GM12878 (cell line): ENCODE measurements around the gene NCBP1. TPM values are rescaled to one million over a fixed set of nuclear protein-coding genes. Genes with fewer than 3 reads are reported as not detected.

Experiments
- ATAC-seq: fragments of 200-7000 bp; cut with Tn5 transposase; 3 replicates; pipeline ENCODE4 v1.9.1; 2020; ENCODE audit warnings: mild to moderate bottlenecking, moderate library complexity
- BruUV-seq: library from RNA; stranded (reverse); fragments of 400-500 nt; replicated peaks from 2 replicates; lab custom pipeline; 2021; lab: Mats Ljungman, UMichigan
- CTCF ChIA-PET: fragments of 300-600 bp; sonication (Branson Sonifier 250); formaldehyde crosslinking; extraction: SDS; loops from one replicate; lab custom pipeline; 2021; ENCODE audit warnings: inconsistent platforms; lab: Yijun Ruan, JAX
- POLR2A ChIA-PET: fragments of 350-600 bp; formaldehyde crosslinking; extraction: SDS; loops from one replicate; lab custom pipeline; 2021; ENCODE audit warnings: inconsistent platforms; lab: Charles Lee
- RAD21 ChIA-PET: fragments of 300-600 bp; sonication (Branson Sonifier 250); formaldehyde crosslinking; loops from one replicate; lab custom pipeline; 2023; ENCODE audit warnings: antibody characterized with exemption; ENCODE audit not compliant: unreplicated experiment; lab: Charles Lee
- SMC1A ChIA-PET: fragments of 300-600 bp; sonication (Branson Sonifier 250); formaldehyde crosslinking; loops from one replicate; lab custom pipeline; 2023; ENCODE audit not compliant: unreplicated experiment, uncharacterized antibody; lab: Charles Lee
- DNase-seq: peaks from one replicate; pipeline ENCODE4 v3.0.0-alpha.2; 2011; ENCODE audit warnings: low read depth, low spot score
- FAIRE-seq: peaks from 3 replicates; lab custom pipeline; 2011; peaks lifted over from hg19 to GRCh38; lab: Jason Lieb, UNC
- H2AFZ ChIP-seq: 2 replicates; pipeline ENCODE4 v1.6.0; 2011; ENCODE audit warnings: low read depth, low read length, control low read depth; ENCODE audit not compliant: control insufficient read depth
- H3K27ac ChIP-seq: 2 replicates; pipeline ENCODE4 v1.5.1; 2011; ENCODE audit warnings: control low read depth; ENCODE audit not compliant: control insufficient read depth, insufficient read depth
- H3K27me3 ChIP-seq, 2 experiments: replicated peaks in 1 of 2; 2 replicates each; pipeline versions ENCODE4 v1.6.0 to v1.6.1; 2011; ENCODE audit warnings: low read length in 1 of 2; ENCODE audit not compliant: control insufficient read depth in 2 of 2, insufficient read depth in 2 of 2
- H3K36me3 ChIP-seq, 2 experiments: 2 replicates each; pipeline ENCODE4 v1.5.1; 2011; ENCODE audit warnings: low read length in 1 of 2; ENCODE audit not compliant: control insufficient read depth in 2 of 2, insufficient read depth in 2 of 2
- H3K4me1 ChIP-seq: 2 replicates; pipeline ENCODE4 v1.6.1; 2011; ENCODE audit warnings: mild to moderate bottlenecking, low read length, moderate library complexity, mixed read lengths; ENCODE audit not compliant: control insufficient read depth, insufficient read depth
- H3K4me2 ChIP-seq: 2 replicates; pipeline ENCODE4 v1.6.0; 2011; ENCODE audit warnings: control low read depth; ENCODE audit not compliant: control insufficient read depth, insufficient read depth
- H3K4me3 ChIP-seq: fragments of 200-600 bp; sonication (generic); 2 replicates; pipeline ENCODE4 v1.5.1; 2016
- H3K79me2 ChIP-seq: 2 replicates; pipeline ENCODE4 v1.6.0; 2011; ENCODE audit warnings: low read length; ENCODE audit not compliant: control insufficient read depth, insufficient read depth
- H3K9ac ChIP-seq: 2 replicates; pipeline ENCODE4 v1.8.0; 2011; ENCODE audit warnings: low read length, control low read depth, mixed read lengths; ENCODE audit not compliant: control insufficient read depth, insufficient read depth
- H3K9me3 ChIP-seq: replicated peaks from 3 replicates; pipeline ENCODE4 v1.5.1; 2011; ENCODE audit warnings: mild to moderate bottlenecking, low read length; ENCODE audit not compliant: control insufficient read depth, insufficient read depth
- H4K20me1 ChIP-seq: 2 replicates; pipeline ENCODE4 v1.6.0; 2011; ENCODE audit not compliant: control insufficient read depth, insufficient read depth
- FOXM1 ChIP-seq: IDR thresholded peaks from 2 replicates; pipeline ENCODE4 v1.6.1; 2012; ENCODE audit warnings: low read depth, mild to moderate bottlenecking, inconsistent platforms, low read length, moderate library complexity
- KDM1A ChIP-seq: fragments of 200-600 bp; sonication (generic); IDR thresholded peaks from 2 replicates; pipeline ENCODE4 v1.6.1; 2016; ENCODE audit warnings: borderline replicate concordance
- NFYA ChIP-seq: IDR thresholded peaks from 2 replicates; pipeline ENCODE4 v1.6.1; 2011; ENCODE audit warnings: low read depth, mild to moderate bottlenecking, low read length, improper control_type of control experiment, borderline replicate concordance
- STAT1 ChIP-seq: fragments of 450-650 bp; conservative IDR thresholded peaks from 2 replicates; pipeline ENCODE4 v1.6.1; 2014; ENCODE audit warnings: antibody characterized with exemption, mild to moderate bottlenecking
- WGBS: methylation state at CpG from one replicate; pipeline ENCODE4 v1.1.6; 2016; ENCODE audit warnings: low lambda C conversion rate; ENCODE audit not compliant: insufficient replicate concordance, insufficient coverage; ENCODE audit errors: missing lambda C conversion rate; 5-methylcytosine and 5-hydroxymethylcytosine counted together
- in situ Hi-C: fragments of 300-500 bp; cut with MboI; formaldehyde crosslinking; loops from 9 replicates; pipeline ENCODE4 v1.14.3; 2018; ENCODE audit warnings: mixed read lengths
- intact Hi-C: fragments of 100-400 bp; cut with micrococcal nuclease; formaldehyde crosslinking; loops from one replicate; pipeline ENCODE4 v1.14.2; 2022; ENCODE audit not compliant: unreplicated experiment
- polyA plus RNA-seq, 11 experiments: library from polyadenylated mRNA; depleted of rRNA in 4 of 11; unstranded in 6 of 11; stranded (reverse) in 5 of 11; fragments of >200 nt; fragmentation: Nextera tagmentation in 4 of 11; fragmentation: Illumina TruSeq in 1 of 11; extraction: Ambion mirVana in 4 of 11; extraction: Trizol in 1 of 11; gene quantifications; 1 replicate in 1 of 11; 2 replicates in 10 of 11; pipeline versions ENCODE4 v1.2.1 to v1.2.3, GENCODE V29; 2011 to 2016; ENCODE audit warnings: inconsistent platforms in 2 of 11, missing spikeins in 2 of 11, low read depth in 1 of 11
- total RNA-seq, 4 experiments: library from RNA; depleted of rRNA in 3 of 4; stranded (reverse); fragments of >200 nt in 3 of 4; fragmentation: Illumina TruSeq in 1 of 4; extraction: Trizol in 1 of 4; gene quantifications; 2 replicates each; pipeline versions ENCODE4 v1.2.1 to v1.2.3, GENCODE V29; 2013 to 2021
- TF ChIP-seq, protein P1 (sequence below): IDR thresholded peaks from 2 replicates; pipeline ENCODE4 v1.6.1; 2012; ENCODE audit warnings: improper control_type of control experiment, low read depth, low read length; ENCODE audit not compliant: insufficient replicate concordance
- TF ChIP-seq, protein P2 (sequence below): fragments of 450-650 bp; IDR thresholded peaks from 2 replicates; pipeline ENCODE4 v1.6.1; 2018; ENCODE audit warnings: mild to moderate bottlenecking, low read depth, moderate library complexity; ENCODE audit not compliant: partially characterized antibody

NCBP1 gene
- total and polyA plus RNA-seq, 10 of the 15 experiments (the other 5 are each of a cell fraction or from before 2014, with no cell fraction given), result 14.7 to 70.9 (median 36.0) TPM

DNA sequence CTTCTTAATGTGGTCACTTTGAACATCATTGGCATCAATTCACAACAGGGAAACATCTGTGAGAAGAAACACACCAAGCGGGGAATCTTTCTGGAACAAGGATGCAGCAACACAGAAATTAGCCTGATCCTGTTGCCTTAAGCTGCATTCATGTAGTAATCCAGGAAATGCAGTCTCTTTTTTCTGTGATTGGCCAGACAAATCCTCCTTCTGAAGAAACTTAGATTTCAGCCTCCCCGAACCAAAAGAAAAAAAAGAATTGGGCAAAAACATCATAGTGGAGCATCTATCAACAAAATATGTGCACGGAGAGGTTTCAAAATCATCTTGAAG, 70.7 kb downstream of the NCBP1 start (continued):
- TF ChIP-seq, protein P1, sequence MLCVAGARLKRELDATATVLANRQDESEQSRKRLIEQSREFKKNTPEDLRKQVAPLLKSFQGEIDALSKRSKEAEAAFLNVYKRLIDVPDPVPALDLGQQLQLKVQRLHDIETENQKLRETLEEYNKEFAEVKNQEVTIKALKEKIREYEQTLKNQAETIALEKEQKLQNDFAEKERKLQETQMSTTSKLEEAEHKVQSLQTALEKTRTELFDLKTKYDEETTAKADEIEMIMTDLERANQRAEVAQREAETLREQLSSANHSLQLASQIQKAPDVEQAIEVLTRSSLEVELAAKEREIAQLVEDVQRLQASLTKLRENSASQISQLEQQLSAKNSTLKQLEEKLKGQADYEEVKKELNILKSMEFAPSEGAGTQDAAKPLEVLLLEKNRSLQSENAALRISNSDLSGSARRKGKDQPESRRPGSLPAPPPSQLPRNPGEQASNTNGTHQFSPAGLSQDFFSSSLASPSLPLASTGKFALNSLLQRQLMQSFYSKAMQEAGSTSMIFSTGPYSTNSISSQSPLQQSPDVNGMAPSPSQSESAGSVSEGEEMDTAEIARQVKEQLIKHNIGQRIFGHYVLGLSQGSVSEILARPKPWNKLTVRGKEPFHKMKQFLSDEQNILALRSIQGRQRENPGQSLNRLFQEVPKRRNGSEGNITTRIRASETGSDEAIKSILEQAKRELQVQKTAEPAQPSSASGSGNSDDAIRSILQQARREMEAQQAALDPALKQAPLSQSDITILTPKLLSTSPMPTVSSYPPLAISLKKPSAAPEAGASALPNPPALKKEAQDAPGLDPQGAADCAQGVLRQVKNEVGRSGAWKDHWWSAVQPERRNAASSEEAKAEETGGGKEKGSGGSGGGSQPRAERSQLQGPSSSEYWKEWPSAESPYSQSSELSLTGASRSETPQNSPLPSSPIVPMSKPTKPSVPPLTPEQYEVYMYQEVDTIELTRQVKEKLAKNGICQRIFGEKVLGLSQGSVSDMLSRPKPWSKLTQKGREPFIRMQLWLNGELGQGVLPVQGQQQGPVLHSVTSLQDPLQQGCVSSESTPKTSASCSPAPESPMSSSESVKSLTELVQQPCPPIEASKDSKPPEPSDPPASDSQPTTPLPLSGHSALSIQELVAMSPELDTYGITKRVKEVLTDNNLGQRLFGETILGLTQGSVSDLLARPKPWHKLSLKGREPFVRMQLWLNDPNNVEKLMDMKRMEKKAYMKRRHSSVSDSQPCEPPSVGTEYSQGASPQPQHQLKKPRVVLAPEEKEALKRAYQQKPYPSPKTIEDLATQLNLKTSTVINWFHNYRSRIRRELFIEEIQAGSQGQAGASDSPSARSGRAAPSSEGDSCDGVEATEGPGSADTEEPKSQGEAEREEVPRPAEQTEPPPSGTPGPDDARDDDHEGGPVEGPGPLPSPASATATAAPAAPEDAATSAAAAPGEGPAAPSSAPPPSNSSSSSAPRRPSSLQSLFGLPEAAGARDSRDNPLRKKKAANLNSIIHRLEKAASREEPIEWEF, result no peak

DNA sequence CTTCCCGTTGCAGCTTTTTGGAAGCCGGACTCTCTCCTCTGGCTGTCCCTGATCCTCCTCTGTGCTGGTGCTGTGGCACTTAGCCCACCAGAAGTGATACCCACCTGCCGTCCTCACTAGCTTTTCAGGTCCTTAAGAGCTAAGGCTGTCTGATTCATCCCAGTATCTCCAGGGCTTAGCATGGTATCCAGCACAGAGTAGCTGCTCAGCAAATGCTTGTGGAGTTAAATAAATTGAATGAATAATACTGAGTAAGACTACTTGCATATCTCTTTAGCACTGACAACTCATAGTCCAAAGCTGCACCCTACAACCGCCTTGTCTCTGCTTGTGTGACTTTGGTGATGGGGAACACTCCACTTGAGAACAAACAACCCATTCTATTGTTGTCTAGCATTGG, 71.2 kb downstream of the NCBP1 start:
- in situ Hi-C loops, result loop anchor here (5.0 kb wide), 1 partner anchor 197 kb away; no protein-coding TSS in a partner anchor
- POLR2A ChIA-PET, result interaction anchor here (1.1 to 1.5 kb wide), 5 partner anchors 9 to 218 kb away, joined by 3 to 4 read pairs (median 3); partner anchors contain the start of genes NCBP1, TRMO and TSTD2
- Histone ChIP-seq H3K9me3 (no peaks in the 10 kb centered on the region), H3K36me3 (no peaks in the 10 kb centered on the region), H3K27me3 (peaks cover 1 to 2% of the 10 kb centered on the region in 2 experiments; a peak in 1 of 4 replicates), H3K4me1 (peaks cover 5% of the 10 kb centered on the region; the same call in 1 of the 2 replicates), H2AFZ (no peak overlapping the region), H3K4me2 (no peak overlapping the region), H3K9ac (no peak overlapping the region), H3K27ac (no peak overlapping the region), H3K79me2 (no peaks in the 10 kb centered on the region), H4K20me1 (no peaks in the 10 kb centered on the region), H3K4me3 (no peak overlapping the region)
- FAIRE-seq, result no peak
- intact Hi-C loops, result no loop called here
- 74% methylated on average over 4 of the region's 4 CpGs for WGBS
- CTCF ChIA-PET, result interaction anchor here (1.0 to 3.3 kb wide), 7 partner anchors 8 to 218 kb away, joined by 3 to 50 read pairs (median 3); partner anchors contain the start of genes TRMO and XPA
- SMC1A ChIA-PET, result interaction anchor here (0.8 to 2.3 kb wide), 5 partner anchors 8 to 196 kb away, joined by 3 to 9 read pairs (median 4); no protein-coding TSS in a partner anchor
- DNase-seq, result no peak
- no peak for ATAC-seq
- BruUV-seq, result no TSS peak
- RAD21 ChIA-PET, result interaction anchor here (0.6 to 1.3 kb wide), 5 partner anchors 31 to 293 kb away, joined by 3 read pairs; partner anchors contain the start of gene TRMO
- no peak for TF ChIP-seq KDM1A
- TF ChIP-seq, protein P2, sequence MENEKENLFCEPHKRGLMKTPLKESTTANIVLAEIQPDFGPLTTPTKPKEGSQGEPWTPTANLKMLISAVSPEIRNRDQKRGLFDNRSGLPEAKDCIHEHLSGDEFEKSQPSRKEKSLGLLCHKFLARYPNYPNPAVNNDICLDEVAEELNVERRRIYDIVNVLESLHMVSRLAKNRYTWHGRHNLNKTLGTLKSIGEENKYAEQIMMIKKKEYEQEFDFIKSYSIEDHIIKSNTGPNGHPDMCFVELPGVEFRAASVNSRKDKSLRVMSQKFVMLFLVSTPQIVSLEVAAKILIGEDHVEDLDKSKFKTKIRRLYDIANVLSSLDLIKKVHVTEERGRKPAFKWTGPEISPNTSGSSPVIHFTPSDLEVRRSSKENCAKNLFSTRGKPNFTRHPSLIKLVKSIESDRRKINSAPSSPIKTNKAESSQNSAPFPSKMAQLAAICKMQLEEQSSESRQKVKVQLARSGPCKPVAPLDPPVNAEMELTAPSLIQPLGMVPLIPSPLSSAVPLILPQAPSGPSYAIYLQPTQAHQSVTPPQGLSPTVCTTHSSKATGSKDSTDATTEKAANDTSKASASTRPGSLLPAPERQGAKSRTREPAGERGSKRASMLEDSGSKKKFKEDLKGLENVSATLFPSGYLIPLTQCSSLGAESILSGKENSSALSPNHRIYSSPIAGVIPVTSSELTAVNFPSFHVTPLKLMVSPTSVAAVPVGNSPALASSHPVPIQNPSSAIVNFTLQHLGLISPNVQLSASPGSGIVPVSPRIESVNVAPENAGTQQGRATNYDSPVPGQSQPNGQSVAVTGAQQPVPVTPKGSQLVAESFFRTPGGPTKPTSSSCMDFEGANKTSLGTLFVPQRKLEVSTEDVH, result no peak
- no peak for TF ChIP-seq FOXM1
- TF ChIP-seq, protein P1, result no peak
- TF ChIP-seq STAT1, result no peak
- no peak for TF ChIP-seq NFYA
